HG02623 (cell line): ENCODE results near the gene CYP21A2.
"Not testable (repeated sequence)": the region's sequence is repeated elsewhere in the genome, so short reads cannot be mapped to it uniquely, and the experiment has no call there.

Experiments
- ATAC-seq: cut with Tn5 transposase; IDR thresholded peaks from one replicate; pipeline ENCODE4 v1.9.1; 2021; ENCODE audit warnings: moderate library complexity; ENCODE audit not compliant: unreplicated experiment

Gene CYP21A2

GRCh38 chr6:32029553-32029952 is 8.7 kb upstream of the CYP21A2 start:
- ATAC-seq: not testable (repeated sequence)

- not testable (repeated sequence) for ATAC-seq
These were observed 2.8 kb upstream of the CYP21A2 start for GRCh38 chr6:32035283-32036013.

- not testable (repeated sequence) for ATAC-seq
These were observed 1.1 kb upstream of the CYP21A2 start for GRCh38 chr6:32037136-32037535.

- ATAC-seq: not testable (repeated sequence)
These were observed 663 bp downstream of the CYP21A2 start for GRCh38 chr6:32038878-32039277.

GRCh38 chr6:32039321-32040274 is 1.4 kb downstream of the CYP21A2 start:
- not testable (repeated sequence) for ATAC-seq

- ATAC-seq: not testable (repeated sequence)
These were observed 2.3 kb downstream of the CYP21A2 start for GRCh38 chr6:32040299-32041049.

- ATAC-seq: not testable (repeated sequence)
These were observed 2.8 kb downstream of the CYP21A2 start for GRCh38 chr6:32041050-32041321.

- not testable (repeated sequence) for ATAC-seq
These were observed 3.2 kb downstream of the CYP21A2 start for GRCh38 chr6:32041385-32041784.

- not testable (repeated sequence) for ATAC-seq
These were observed 4.1 kb downstream of the CYP21A2 start for GRCh38 chr6:32042276-32042675.

GRCh38 chr6:32043589-32044380 is 5.6 kb downstream of the CYP21A2 start:
- ATAC-seq: not testable (repeated sequence)

- ATAC-seq: not testable (repeated sequence)
These were observed 6.7 kb downstream of the CYP21A2 start for GRCh38 chr6:32044916-32045315.

GRCh38 chr6:32045811-32046449 is 7.7 kb downstream of the CYP21A2 start:
- no peak for ATAC-seq

- no peak for ATAC-seq
These were observed 8.4 kb downstream of the CYP21A2 start for GRCh38 chr6:32046450-32047083.

GRCh38 chr6:32047084-32047478 is 8.9 kb downstream of the CYP21A2 start:
- no peak for ATAC-seq

- no peak for ATAC-seq
These were observed 9.3 kb downstream of the CYP21A2 start for GRCh38 chr6:32047539-32047854.

GRCh38 chr6:32047855-32048766 is 9.9 kb downstream of the CYP21A2 start:
- no peak for ATAC-seq

GRCh38 chr6:32049149-32049548 is 10.9 kb downstream of the CYP21A2 start:
- not testable (repeated sequence) for ATAC-seq

- ATAC-seq: not testable (repeated sequence)
These were observed 11.5 kb downstream of the CYP21A2 start for GRCh38 chr6:32049736-32050135.

- no peak for ATAC-seq
These were observed 12.3 kb downstream of the CYP21A2 start for GRCh38 chr6:32050562-32050961.
